Measurements from ENCODE around the gene CARMIL1.
"Not testable (repeated sequence)": the region's sequence is repeated elsewhere in the genome, so short reads cannot be mapped to it uniquely, and the experiment has no call there.

Gene CARMIL1

GRCh38 chr6:25354078-25354932, 75.1 kb downstream of the CARMIL1 start:
- no peak for DNase-seq
- intact Hi-C loops (cut with DNase I) = no loop called here

- peak in 28 of 42 donors; percentile 7 to 71 (median 44) for DNase-seq
- intact Hi-C loops (cut with DNase I) = no loop called here
Observed at GRCh38 chr6:25359191-25359861, 80.2 kb downstream of the CARMIL1 start.

GRCh38 chr6:25359891-25360290, 80.7 kb downstream of the CARMIL1 start:
- intact Hi-C loops (cut with DNase I) = no loop called here
- DNase-seq = no peak

GRCh38 chr6:25360621-25361020, 81.4 kb downstream of the CARMIL1 start:
- intact Hi-C loops (cut with DNase I) = no loop called here

GRCh38 chr6:25363427-25363826, 84.3 kb downstream of the CARMIL1 start:
- intact Hi-C loops (cut with DNase I) = no loop called here

More at GRCh38 chr6:25360621-25361020, 81.4 kb downstream of the CARMIL1 start:
- DNase-seq = no peak

GRCh38 chr6:25365154-25365553, 86.0 kb downstream of the CARMIL1 start:
- no peak for DNase-seq
- intact Hi-C loops (cut with DNase I) = no loop called here

More at GRCh38 chr6:25363427-25363826, 84.3 kb downstream of the CARMIL1 start:
- DNase-seq = no peak

DNA sequence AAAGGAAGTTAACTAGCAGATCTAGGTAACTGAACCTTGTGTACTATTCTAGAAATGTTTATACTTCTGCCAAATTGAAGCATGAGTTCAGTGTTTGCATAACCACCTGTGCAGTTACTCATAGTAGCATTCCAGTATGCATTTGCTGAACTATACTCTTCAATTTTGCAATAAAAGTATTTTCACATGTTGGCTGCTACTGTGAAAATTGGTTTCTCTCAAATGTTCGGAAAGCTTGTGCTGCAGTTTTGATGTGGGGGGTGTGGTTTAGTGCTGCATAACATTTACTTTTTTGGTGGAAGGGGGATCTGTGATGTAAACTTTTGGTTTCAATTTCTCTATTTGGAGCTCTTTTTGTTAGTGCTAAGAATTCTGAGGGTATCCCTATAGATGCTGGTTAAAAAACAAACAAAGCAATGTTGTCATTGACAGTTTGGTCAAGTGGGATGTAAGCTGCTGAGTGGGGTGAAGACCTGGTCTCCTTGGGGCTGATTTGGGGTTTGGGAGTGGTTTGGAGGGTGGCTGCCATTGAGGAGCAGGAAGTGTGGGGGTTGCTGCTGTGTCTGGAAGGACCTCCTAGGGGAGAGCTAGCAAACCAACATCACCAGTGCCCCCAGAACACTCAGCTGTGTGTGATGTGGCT, 87.8 kb downstream of the CARMIL1 start:
- intact Hi-C loops (cut with DNase I) = no loop called here
- no peak for DNase-seq

GRCh38 chr6:25369036-25369432, 89.9 kb downstream of the CARMIL1 start:
- peak in 5 of 42 donors; percentile 16 to 42 (median 25) for DNase-seq
- intact Hi-C loops (cut with DNase I) = no loop called here

DNA sequence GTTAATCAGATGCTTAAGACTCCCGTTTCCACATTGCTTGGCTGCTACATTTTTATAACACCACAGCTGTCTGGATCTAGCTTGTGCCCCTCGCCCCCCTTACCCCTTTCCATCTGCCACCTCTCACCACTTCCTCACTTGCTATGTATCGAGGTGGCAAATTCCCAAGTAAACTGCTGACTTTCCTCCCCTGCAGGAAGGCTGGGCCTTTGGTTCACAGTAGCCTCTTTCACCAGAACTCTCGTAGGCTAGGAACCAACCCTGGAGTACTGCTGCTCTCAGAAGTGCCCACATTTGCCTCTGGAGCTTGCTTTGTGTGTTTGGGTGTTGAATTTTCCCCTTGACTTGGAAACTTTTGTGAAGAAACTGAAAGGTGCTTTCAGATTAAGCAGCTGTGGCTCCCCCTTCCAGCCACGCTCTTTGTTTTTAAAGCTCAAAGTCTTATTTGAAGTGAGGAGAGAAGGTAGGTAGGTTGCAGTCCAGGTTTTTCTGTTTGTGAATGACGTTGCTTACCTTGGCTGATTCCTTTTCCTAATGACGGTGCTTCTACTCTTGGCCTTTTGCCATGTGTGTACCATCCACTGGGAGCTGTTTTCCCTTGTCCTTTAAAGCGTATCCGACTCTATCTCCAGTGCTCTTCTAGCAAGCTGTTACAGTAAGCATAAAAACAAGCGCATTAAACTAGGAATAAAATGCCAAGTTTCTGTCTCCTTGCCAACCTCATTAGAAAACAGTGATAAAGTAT, 90.4 kb downstream of the CARMIL1 start:
- DNase-seq = peak in 3 of 42 donors; percentile 6 to 36 (median 28)
- intact Hi-C loops (cut with DNase I) = no loop called here

DNA sequence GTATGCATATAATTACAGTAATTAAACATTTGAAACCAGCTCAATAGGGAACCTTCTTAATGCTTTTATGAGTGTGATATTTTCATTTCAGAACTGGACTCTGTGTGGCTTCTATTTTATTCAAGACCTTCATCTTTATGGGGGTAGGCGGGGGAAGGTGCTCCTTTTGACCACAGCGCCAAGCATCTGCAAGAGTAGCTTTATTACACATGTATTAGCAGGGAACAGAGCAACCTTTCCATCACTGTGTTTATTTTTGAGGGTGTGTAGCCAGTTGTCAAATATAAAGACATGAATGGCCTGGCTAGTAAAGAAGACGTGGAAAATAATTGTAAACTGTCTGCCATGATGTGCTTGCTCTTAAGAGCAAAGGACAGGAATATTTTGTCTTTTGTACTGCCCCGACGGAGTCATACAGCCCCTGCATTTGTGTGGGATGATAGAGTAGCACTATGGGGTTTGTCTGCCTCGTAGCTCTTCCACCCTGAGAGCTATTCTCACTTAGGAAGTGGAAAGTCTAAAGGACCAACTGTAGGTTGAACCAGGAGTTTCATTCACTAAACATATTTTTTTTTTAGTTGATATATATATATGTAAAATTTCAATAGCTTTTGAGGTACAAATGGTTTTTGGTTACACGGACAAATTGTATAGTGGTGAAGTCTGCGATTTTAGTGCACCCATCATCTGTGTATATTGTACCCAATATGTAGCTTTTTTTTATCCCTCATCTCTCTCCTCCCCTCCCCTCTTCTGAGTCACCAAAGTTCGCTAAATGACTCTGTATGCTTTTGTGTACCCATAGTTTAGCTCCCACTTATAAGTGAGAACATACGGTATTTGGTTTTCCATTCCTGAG, 91.2 kb downstream of the CARMIL1 start:
- no peak for DNase-seq
- intact Hi-C loops (cut with DNase I) = no loop called here

DNA sequence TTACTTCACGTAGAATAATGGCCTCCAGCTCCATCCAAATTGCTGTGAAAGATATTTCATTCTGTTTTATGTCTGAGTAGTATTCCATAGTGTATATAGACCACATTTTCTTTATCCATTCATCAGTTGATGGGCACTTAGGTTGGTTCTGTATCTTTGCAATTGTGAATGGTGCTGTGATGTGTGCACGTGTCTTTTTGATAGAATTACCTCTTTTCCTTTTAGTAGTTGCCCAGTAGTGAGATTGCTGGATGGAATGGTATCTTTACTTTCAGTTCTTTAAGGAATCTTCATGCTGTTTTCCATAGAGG, 91.8 kb downstream of the CARMIL1 start:
- intact Hi-C loops (cut with DNase I) = no loop called here
- DNase-seq = no peak

- DNase-seq = no peak
- intact Hi-C loops (cut with DNase I) = no loop called here
Observed at GRCh38 chr6:25375125-25375524, 96.0 kb downstream of the CARMIL1 start.

GRCh38 chr6:25377664-25378063, 98.5 kb downstream of the CARMIL1 start:
- intact Hi-C loops (cut with DNase I) = no loop called here
- no peak for DNase-seq

DNA sequence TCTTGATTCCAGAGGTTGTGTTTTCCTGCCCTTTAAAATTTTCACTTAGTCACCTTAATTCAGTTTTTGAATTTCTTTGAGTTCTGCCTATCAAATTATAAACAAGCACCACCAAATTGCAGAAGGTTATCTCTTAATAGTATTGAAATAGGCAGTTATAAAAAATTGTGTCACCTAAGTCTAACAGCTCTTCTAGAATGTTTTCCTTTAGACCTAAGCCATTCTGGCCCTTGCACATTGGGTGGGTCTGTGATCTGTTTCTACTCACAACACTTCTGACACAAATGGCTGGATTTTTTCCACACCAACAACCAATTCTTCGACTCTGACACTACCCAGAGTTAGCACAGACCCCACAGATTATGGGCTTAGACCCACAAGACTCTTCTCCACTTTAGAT, 101.9 kb downstream of the CARMIL1 start:
- DNase-seq = no peak
- intact Hi-C loops (cut with DNase I) = no loop called here

- DNase-seq; intact Hi-C loops (cut with DNase I): not testable (repeated sequence)
Observed at GRCh38 chr6:25382476-25382875, 103.3 kb downstream of the CARMIL1 start.

DNA sequence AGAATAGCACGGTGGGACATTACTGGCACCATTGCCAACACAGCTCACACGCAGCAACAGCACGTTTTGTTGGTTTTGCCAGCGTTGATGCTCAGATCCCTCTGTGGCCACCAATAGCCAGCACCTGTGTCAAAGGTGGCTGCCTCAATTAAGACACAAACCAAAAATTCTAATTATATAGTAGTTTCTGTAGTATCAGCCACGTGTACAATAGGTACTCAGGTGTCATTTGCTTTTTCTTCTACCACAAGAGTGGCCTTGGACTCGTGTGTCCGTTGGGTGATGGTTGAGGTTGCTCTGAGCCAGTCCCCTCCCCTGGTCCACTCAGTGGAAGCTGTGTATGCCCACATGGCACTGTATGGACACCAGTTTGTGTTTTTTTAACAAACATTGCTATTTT, 105.1 kb downstream of the CARMIL1 start:
- no peak for DNase-seq
- intact Hi-C loops (cut with DNase I) = no loop called here

- DNase-seq = no peak
- intact Hi-C loops (cut with DNase I) = no loop called here
Observed at GRCh38 chr6:25384967-25385366, 105.8 kb downstream of the CARMIL1 start.

- no peak for DNase-seq
- intact Hi-C loops (cut with DNase I) = no loop called here
Observed at GRCh38 chr6:25387483-25387882, 108.3 kb downstream of the CARMIL1 start.

GRCh38 chr6:25387911-25388310, 108.7 kb downstream of the CARMIL1 start:
- intact Hi-C loops (cut with DNase I) = no loop called here
- no peak for DNase-seq
